Hepatocyte (in vitro differentiated cells): ENCODE measurements around the gene PHLPP1.

Experiments used
- CTCF ChIP-seq: fragments of 200-600 bp; sonication (generic); IDR thresholded peaks from 2 replicates; pipeline ENCODE4 v1.5.1; 2016; ENCODE audit warnings: antibody characterized with exemption, mild to moderate bottlenecking; ENCODE audit not compliant: poor library complexity
- EZH2phosphoT487 ChIP-seq: fragments of 200-600 bp; sonication (generic); IDR thresholded peaks from one replicate; pipeline ENCODE4 v1.6.1; 2018; ENCODE audit warnings: antibody characterized with exemption, mild to moderate bottlenecking, low read depth, moderate library complexity; ENCODE audit not compliant: unreplicated experiment, severe bottlenecking

GRCh38 chr18:63017977-63018376 lies 302.6 kb downstream of the PHLPP1 start:
- TF ChIP-seq EZH2phosphoT487 (no peak), CTCF (no peak)
